Psoas muscle (tissue), 8 donors: ENCODE measurements around the gene PSRC1. TPM values are rescaled to one million over a fixed set of nuclear protein-coding genes. Genes with fewer than 3 reads are reported as not detected.

Source experiments
- ATAC-seq, 4 donors: fragments of 200-7000 bp; cut with Tn5 transposase; one replicate each; pipeline ENCODE4 v1.9.1; 2020; ENCODE audit warnings: moderate library complexity in 3 of 4, mild to moderate bottlenecking in 2 of 4
- DNase-seq, 2 donors: peaks; one replicate each; pipeline ENCODE4 v3.0.0-alpha.2; 2020
- H3K27ac ChIP-seq: fragments of 200-600 bp; one replicate; pipeline ENCODE4 v1.8.0; 2022
- H3K27me3 ChIP-seq, 3 donors: fragments of 200-600 bp in 1 of 3; one replicate each; pipeline versions ENCODE4 v1.6.1 to v1.8.0; 2013 to 2022; ENCODE audit warnings: low read length in 2 of 3, mild to moderate bottlenecking in 2 of 3, moderate library complexity in 1 of 3; ENCODE audit not compliant: insufficient read depth in 3 of 3
- H3K36me3 ChIP-seq, 2 donors: fragments of 200-600 bp in 1 of 2; one replicate each; pipeline versions ENCODE4 v1.6.1 to v1.8.0; 2013 to 2022; ENCODE audit warnings: low read depth in 1 of 2, mild to moderate bottlenecking in 1 of 2, moderate library complexity in 1 of 2; ENCODE audit not compliant: insufficient read depth in 1 of 2
- H3K4me1 ChIP-seq: fragments of 200-600 bp; one replicate; pipeline ENCODE4 v1.8.0; 2022
- H3K4me3 ChIP-seq: fragments of 200-600 bp; one replicate; pipeline ENCODE4 v1.8.0; 2022; ENCODE audit warnings: mild to moderate bottlenecking
- H3K9me3 ChIP-seq: fragments of 200-600 bp; one replicate; pipeline ENCODE4 v1.8.0; 2022
- CTCF ChIP-seq: fragments of 200-600 bp; IDR thresholded peaks from one replicate; pipeline ENCODE4 v1.8.0; 2022; ENCODE audit warnings: antibody characterized with exemption
- WGBS, 3 donors: extraction: QIAGEN DNeasy Blood & Tissue Kit; methylation state at CpG; one replicate each; pipeline versions ENCODE4 v1.1.6 to v1.1.7; 2013; 5-methylcytosine and 5-hydroxymethylcytosine counted together
- intact Hi-C, 2 donors: fragments of 100-400 bp; cut with DNase I; formaldehyde crosslinking; loops; one replicate each; pipeline versions ENCODE4 v1.11.0 to v1.14.2; 2022
- polyA plus RNA-seq, 3 donors: library from polyadenylated mRNA; stranded (reverse); fragments of 200-250 nt; gene quantifications; one replicate each; pipeline ENCODE4 v1.2.3, GENCODE V29; 2013
- total RNA-seq, 4 donors: library from RNA; stranded (reverse); fragmentation: NEBNext Ultra II Directional in 2 of 4; extraction: Animal tissue kit (Norgen Biotek cat#: 25700) in 2 of 4; gene quantifications; one replicate each; pipeline versions ENCODE4 v1.2.1 to v1.2.4, GENCODE V29; 2021 to 2023
- donor health status: healthy with polysubstance abuse.
- donor health status: DM: no; HTN: no; CAD: no; lungs with moderate emphysema.
- donor health status: Bipolar disorder and iron deficiency.
- donor health status: healthy.
- donor health status: DM: yes; HTN: yes; CAD: no.
- donor health status: DM: no; HTN: no; CAD: no.
- donor health status: DM: no; HTN: no; CAD: no.
- donor health status: DM: yes; HTN: yes; CAD: no.

PSRC1 gene
- total and polyA plus RNA-seq, 7 donors: 0.14 to 2.0 (median 0.60) TPM

DNA sequence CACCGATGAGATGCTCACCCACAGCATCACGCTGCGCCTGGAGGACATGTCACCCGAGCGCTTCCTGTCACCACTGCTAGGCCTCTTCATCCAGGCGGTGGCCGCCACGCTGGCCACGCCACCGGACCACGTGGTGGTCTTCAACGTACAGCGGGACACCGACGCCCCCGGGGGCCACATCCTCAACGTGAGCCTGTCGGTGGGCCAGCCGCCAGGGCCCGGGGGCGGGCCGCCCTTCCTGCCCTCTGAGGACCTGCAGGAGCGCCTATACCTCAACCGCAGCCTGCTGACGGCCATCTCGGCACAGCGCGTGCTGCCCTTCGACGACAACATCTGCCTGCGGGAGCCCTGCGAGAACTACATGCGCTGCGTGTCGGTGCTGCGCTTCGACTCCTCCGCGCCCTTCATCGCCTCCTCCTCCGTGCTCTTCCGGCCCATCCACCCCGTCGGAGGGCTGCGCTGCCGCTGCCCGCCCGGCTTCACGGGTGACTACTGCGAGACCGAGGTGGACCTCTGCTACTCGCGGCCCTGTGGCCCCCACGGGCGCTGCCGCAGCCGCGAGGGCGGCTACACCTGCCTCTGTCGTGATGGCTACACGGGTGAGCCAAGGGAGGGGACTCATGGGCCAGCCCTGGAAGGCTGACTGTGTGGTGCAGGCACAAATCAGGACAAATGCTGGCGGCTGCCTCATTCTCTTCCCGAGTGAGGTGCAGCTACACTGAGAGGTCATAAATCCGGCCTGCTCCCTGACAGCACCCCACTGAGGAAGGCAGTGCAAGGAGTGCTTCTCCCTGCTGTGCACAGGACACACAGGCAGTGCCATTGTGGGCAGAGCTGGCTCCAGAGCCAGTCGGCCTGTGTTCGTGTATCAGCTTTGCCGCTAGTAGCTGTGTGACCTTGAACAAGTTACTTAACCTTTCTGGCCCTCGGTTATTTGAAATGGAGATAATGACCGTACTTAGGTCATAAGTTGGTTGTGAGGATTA lies 24.2 kb downstream of the PSRC1 start:
- 90 to 92% (median 91%) methylated on average over 63 to 69 of the region's 69 CpGs for WGBS, 3 donors
- Histone ChIP-seq H3K9me3 (no peaks in the 10 kb centered on the region), H3K36me3 (peaks cover 0 to 18% of the 10 kb centered on the region in 2 donors), H3K27me3 (no peaks in the 10 kb centered on the region), H3K4me3 (no peak overlapping the region), H3K27ac (no peak overlapping the region), H3K4me1 (peaks cover 17% of the 10 kb centered on the region)
- TF ChIP-seq CTCF: no peak
- DNase-seq (no peak), ATAC-seq (no peak)
- intact Hi-C loops: no loop called here

- DNase-seq (no peak), ATAC-seq (no peak)
- H3K9me3 ChIP-seq: no peaks in the 10 kb centered on the region
- H3K4me3 ChIP-seq: no peak overlapping the region
- peaks cover 21% of the 10 kb centered on the region for H3K4me1 ChIP-seq
- intact Hi-C loops: no loop called here
- 84 to 89% (median 87%) methylated on average over 15 of the region's 15 CpGs for WGBS, 3 donors
- H3K27ac ChIP-seq: no peak overlapping the region
- H3K27me3 ChIP-seq: no peaks in the 10 kb centered on the region
- peaks cover 0 to 18% of the 10 kb centered on the region in 2 donors for H3K36me3 ChIP-seq
- no peak for TF ChIP-seq CTCF
Measured at GRCh38 chr1:109257682-109258421, 25.1 kb downstream of the PSRC1 start.

GRCh38 chr1:109256971-109257681 lies 25.8 kb downstream of the PSRC1 start:
- no peak for DNase-seq
- Histone ChIP-seq H3K27ac (no peak overlapping the region), H3K4me1 (peaks cover 21% of the 10 kb centered on the region), H3K4me3 (no peak overlapping the region), H3K36me3 (peaks cover 0 to 17% of the 10 kb centered on the region in 2 donors), H3K9me3 (no peaks in the 10 kb centered on the region), H3K27me3 (no peaks in the 10 kb centered on the region)
- intact Hi-C loops: no loop called here
- ATAC-seq: no peak
- TF ChIP-seq CTCF: no peak
- WGBS, 3 donors: 90 to 98% (median 91%) methylated on average over 5 of the region's 5 CpGs

- Histone ChIP-seq H3K27me3 (no peaks in the 10 kb centered on the region), H3K36me3 (peaks cover 0 to 9% of the 10 kb centered on the region in 2 donors), H3K27ac (no peak overlapping the region), H3K4me1 (peaks cover 21% of the 10 kb centered on the region), H3K4me3 (no peak overlapping the region), H3K9me3 (no peaks in the 10 kb centered on the region)
- TF ChIP-seq CTCF: no peak
- intact Hi-C loops: no loop called here
- no peak for DNase-seq
- no peak for ATAC-seq
- WGBS, 3 donors: 82 to 88% (median 85%) methylated on average over 7 of the region's 7 CpGs
Measured at GRCh38 chr1:109256085-109256484, 26.9 kb downstream of the PSRC1 start.
